ENCODE data around the gene FXYD3. TPM values are rescaled to one million over a fixed set of nuclear protein-coding genes. Genes with fewer than 3 reads are reported as not detected.
"Not testable (repeated sequence)": the region's sequence is repeated elsewhere in the genome, so short reads cannot be mapped to it uniquely, and the experiment has no call there.

The FXYD3 gene
- total RNA-seq, 6 experiments from 2014 or later, result not detected

DNA sequence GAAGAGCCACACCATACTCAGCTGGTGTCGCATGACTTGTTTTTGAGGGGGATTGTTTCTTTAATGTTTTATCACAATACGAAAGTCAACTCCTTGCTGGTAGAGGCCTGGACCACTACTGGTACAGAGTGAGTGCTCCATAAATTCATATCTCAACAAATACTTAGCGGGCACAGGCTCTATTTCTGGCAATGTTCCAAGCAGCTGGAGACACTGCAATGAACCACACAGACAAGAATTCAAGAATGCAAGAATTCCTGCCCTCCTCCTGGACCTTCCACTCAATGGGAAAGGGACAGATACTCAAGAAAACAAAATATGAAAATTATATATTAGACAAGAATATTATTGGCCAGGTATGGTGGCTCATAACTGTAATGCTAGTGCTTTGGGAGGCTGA lies 33.8 kb downstream of the FXYD3 start:
- H3K4me1 Mint-ChIP-seq (ENCODE audit: low read depth), result peaks cover 36% of the 10 kb centered on the region
- TF ChIP-seq, protein P1, sequence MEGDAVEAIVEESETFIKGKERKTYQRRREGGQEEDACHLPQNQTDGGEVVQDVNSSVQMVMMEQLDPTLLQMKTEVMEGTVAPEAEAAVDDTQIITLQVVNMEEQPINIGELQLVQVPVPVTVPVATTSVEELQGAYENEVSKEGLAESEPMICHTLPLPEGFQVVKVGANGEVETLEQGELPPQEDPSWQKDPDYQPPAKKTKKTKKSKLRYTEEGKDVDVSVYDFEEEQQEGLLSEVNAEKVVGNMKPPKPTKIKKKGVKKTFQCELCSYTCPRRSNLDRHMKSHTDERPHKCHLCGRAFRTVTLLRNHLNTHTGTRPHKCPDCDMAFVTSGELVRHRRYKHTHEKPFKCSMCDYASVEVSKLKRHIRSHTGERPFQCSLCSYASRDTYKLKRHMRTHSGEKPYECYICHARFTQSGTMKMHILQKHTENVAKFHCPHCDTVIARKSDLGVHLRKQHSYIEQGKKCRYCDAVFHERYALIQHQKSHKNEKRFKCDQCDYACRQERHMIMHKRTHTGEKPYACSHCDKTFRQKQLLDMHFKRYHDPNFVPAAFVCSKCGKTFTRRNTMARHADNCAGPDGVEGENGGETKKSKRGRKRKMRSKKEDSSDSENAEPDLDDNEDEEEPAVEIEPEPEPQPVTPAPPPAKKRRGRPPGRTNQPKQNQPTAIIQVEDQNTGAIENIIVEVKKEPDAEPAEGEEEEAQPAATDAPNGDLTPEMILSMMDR (IDR thresholded peaks at IDR 0.05), result no peak
- no peaks in the 10 kb centered on the region for H3K9me3 Mint-ChIP-seq
- H3K4me3 Mint-ChIP-seq, result no peak overlapping the region
- no peak overlapping the region for H3K27ac Mint-ChIP-seq
- no peak for DNase-seq
- H3K36me3 Mint-ChIP-seq (ENCODE audit: low read depth), result no peaks in the 10 kb centered on the region
- no peaks in the 10 kb centered on the region; the same call in 1 of the 2 replicates for H3K27me3 Mint-ChIP-seq (ENCODE audit: insufficient read depth)

DNA sequence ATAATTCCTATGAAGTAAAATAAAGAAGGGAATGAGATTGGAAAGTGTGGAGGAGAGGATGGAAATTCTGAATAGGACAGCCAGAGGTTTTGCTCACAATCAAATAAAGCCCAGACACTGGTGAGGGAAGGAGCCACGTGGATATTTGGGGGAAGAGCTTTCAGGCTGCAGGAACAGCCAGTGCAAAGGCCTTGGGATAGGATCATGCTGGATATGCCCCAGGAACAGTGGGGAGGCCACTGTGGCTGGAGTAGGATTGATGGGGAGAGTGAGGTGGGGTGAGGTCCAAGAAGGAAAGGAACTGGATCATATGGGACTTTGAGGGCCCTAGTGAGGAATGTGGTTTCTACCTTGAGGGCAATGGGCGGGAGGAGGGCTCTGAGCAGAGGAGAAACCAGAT lies 34.8 kb downstream of the FXYD3 start:
- Mint-ChIP-seq H3K36me3 (ENCODE audit: low read depth) (no peaks in the 10 kb centered on the region), H3K27me3 (ENCODE audit: insufficient read depth) (no peaks in the 10 kb centered on the region; the same call in 1 of the 2 replicates), H3K4me1 (ENCODE audit: low read depth) (peaks cover 27% of the 10 kb centered on the region), H3K27ac (no peak overlapping the region), H3K4me3 (no peak overlapping the region), H3K9me3 (no peaks in the 10 kb centered on the region)
- TF ChIP-seq, protein P1 (IDR thresholded peaks at IDR 0.05), result no peak
- DNase-seq, result no peak

DNA sequence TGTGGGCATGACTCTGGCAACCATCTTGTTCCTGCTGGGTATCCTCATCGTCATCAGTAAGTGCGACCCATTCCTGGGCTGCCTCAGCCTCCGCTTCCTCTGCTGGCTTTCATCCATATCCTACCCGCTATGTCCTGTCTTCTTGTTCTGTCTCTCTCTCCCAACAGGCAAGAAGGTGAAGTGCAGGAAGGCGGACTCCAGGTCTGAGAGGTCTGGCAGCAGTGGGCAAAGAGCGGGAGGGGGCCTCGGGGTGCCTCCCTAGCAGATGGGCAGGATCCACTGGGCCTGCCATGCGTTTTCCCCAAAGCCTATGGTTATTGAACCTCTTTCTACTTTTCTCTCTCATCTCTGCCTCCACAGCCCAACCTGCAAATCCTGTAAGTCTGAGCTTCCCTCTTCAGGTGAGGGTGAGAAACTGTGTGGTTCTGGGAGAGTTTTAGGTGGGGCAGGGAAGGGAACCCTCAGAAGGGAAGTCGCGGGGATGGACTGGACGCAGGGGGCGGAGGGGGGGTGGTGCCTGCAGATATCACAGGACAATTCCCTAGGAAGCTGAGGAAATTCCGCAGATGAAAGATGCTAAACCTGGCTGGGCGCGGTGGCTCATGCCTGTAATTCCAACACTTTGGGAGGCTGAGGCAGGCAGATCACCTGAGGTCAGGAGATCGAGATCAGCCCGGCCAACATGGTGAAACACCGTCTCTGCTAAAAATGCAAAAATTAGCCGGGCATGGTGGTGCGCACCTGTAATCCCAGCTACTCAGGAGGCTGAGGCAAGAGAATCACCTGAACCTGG lies 35.8 kb downstream of the FXYD3 start:
- TF ChIP-seq, protein P1 (IDR thresholded peaks at IDR 0.05), result 0 out of 2 replicates have a peak, but pooled peaks have one; percentile 14
- Mint-ChIP-seq H3K27me3 (ENCODE audit: insufficient read depth) (no peaks in the 10 kb centered on the region), H3K27ac (no peak overlapping the region), H3K36me3 (ENCODE audit: low read depth) (peaks cover 9% of the 10 kb centered on the region), H3K4me3 (no peak overlapping the region), H3K4me1 (ENCODE audit: low read depth) (peaks cover 35% of the 10 kb centered on the region), H3K9me3 (no peaks in the 10 kb centered on the region)
- DNase-seq, result no peak

DNA sequence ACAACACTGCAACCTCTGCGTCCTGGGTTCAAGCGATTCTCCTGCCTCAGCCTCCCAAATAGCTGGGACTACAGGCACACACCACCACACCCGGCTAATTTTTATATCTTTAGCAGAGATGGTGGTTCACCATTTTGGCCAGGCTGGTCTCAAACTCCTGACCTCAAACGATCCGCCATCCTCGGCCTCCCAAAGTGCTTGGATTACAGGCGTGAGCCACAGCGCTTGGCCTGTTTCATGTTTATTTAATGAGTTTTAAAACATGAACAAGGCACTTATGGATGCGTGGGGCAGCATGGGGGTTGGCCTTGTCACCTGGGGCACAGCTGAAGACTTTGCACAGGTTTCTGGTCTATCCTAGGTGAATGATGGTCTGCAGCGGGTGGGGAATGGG lies 37.5 kb downstream of the FXYD3 start:
- H3K4me1 Mint-ChIP-seq (ENCODE audit: low read depth), result peaks cover 39% of the 10 kb centered on the region
- not testable (repeated sequence) for H3K27me3 Mint-ChIP-seq (ENCODE audit: insufficient read depth); H3K9me3 Mint-ChIP-seq

DNA sequence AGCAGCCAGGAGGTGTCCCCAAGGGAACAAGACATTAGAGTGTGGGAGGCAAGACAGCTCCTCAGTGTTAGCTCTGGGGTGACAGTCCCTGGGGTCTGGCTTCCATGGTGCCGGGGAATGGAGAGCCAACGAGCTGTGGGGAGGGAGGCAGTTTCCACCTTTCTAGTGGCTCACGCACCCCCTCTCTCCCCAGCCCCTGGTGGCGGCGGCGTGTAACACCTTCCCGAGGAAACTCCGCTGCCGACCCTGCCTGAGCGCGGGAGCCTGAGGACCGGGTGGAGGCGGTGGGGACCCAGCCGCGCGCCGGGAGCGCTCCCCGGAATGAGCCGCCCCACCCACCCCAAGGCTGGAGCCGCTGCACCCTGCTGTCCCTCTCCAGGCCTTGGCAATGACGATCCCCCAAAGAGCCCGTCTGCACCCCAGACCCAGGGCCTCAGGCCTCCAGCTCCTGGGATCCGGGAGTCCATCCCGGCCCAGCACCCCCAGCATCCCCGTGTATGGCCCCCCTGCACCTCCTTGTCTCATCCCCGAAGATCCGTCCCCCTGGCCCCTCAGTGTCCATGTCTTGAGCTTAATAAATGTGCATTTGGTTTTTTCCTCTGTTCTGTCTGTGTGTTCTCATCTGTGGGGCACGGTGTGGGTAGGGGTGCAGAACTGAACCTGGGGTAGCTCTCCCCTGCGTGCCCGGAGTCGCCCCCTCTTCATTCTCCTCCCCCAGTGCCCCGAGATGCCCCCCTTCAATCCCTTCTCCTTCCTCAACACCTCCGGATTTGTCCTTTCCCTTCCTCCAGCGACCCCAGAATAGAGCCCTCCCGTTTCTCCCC lies 38.3 kb downstream of the FXYD3 start:
- Mint-ChIP-seq H3K27me3 (ENCODE audit: insufficient read depth) (no peaks in the 10 kb centered on the region), H3K27ac (peak overlapping the region; percentile 96), H3K36me3 (ENCODE audit: low read depth) (peaks cover 26% of the 10 kb centered on the region), H3K9me3 (no peaks in the 10 kb centered on the region), H3K4me1 (ENCODE audit: low read depth) (peaks cover 39% of the 10 kb centered on the region), H3K4me3 (peak overlapping the region; percentile 96)
- DNase-seq, result no peak
- TF ChIP-seq, protein P1 (IDR thresholded peaks at IDR 0.05), result peak; percentile 80

More for the DNA sequence above, 37.5 kb downstream of the FXYD3 start:
- peak overlapping the region; percentile 29; the same call in 1 of the 2 replicates for H3K27ac Mint-ChIP-seq
- not testable (repeated sequence) for DNase-seq
- H3K4me3 Mint-ChIP-seq, result peak overlapping the region; percentile 50; the same call in 1 of the 2 replicates
- peaks cover 18% of the 10 kb centered on the region for H3K36me3 Mint-ChIP-seq (ENCODE audit: low read depth)

Measured in HFFc6 (cell line).